Neural cell (in vitro differentiated cells): ENCODE results near the gene COL6A2.

ENCODE experiments used
- CTCF ChIP-seq: fragments of 450-650 bp; IDR thresholded peaks from 2 replicates; pipeline ENCODE4 v1.5.1; 2014; ENCODE audit warnings: antibody characterized with exemption, mild to moderate bottlenecking, moderate library complexity; ENCODE audit not compliant: poor library complexity, severe bottlenecking
- EP300 ChIP-seq: fragments of 450-650 bp; conservative IDR thresholded peaks from 2 replicates; pipeline ENCODE4 v1.6.1; 2014; ENCODE audit warnings: antibody characterized with exemption, mild to moderate bottlenecking, moderate library complexity; ENCODE audit not compliant: poor library complexity, severe bottlenecking
- EZH2 ChIP-seq: fragments of 200-600, 300-800 bp; shearing (Covaris generic), sonication (generic); IDR thresholded peaks from 2 replicates; pipeline ENCODE4 v1.6.1; 2014; ENCODE audit warnings: antibody characterized with exemption, low read length, borderline replicate concordance, mild to moderate bottlenecking; ENCODE audit not compliant: insufficient read depth, poor library complexity, severe bottlenecking
- MXI1 ChIP-seq: fragments of 450-650 bp; conservative IDR thresholded peaks from 2 replicates; pipeline ENCODE4 v1.6.1; 2014; ENCODE audit warnings: antibody characterized with exemption, mild to moderate bottlenecking; ENCODE audit not compliant: poor library complexity, severe bottlenecking
- POLR2AphosphoS5 ChIP-seq: IDR thresholded peaks from 2 replicates; pipeline ENCODE4 v1.6.1; 2012
- RAD21 ChIP-seq: fragments of 450-650 bp; conservative IDR thresholded peaks from 2 replicates; pipeline ENCODE4 v1.6.1; 2014; ENCODE audit warnings: antibody characterized with exemption, mild to moderate bottlenecking, moderate library complexity
- REST ChIP-seq: IDR thresholded peaks from 2 replicates; pipeline ENCODE4 v1.6.1; 2012; ENCODE audit warnings: borderline replicate concordance
- SMC3 ChIP-seq: fragments of 450-650 bp; conservative IDR thresholded peaks from 2 replicates; pipeline ENCODE4 v1.6.1; 2014; ENCODE audit warnings: antibody characterized with exemption, mild to moderate bottlenecking, moderate library complexity; ENCODE audit not compliant: poor library complexity
- TAF1 ChIP-seq: IDR thresholded peaks from 2 replicates; pipeline ENCODE4 v1.6.1; 2012; ENCODE audit warnings: low read depth

GRCh38 chr21:46054451-46054881 lies 43.4 kb upstream of the COL6A2 start:
- TF ChIP-seq CTCF, result no peak
- TF ChIP-seq EP300, result no peak
- TF ChIP-seq EZH2, result no peak
- TF ChIP-seq SMC3, result no peak
- TF ChIP-seq POLR2AphosphoS5, result no peak
- TF ChIP-seq MXI1, result no peak
- no peak for TF ChIP-seq RAD21
- no peak for TF ChIP-seq TAF1
- no peak for TF ChIP-seq REST
